RWPE2 (cell line): ENCODE data around the gene MXRA8.

Source experiments
- ATAC-seq: fragments of 200-7000 bp; cut with Tn5 transposase; 3 replicates; pipeline ENCODE4 v1.9.1; 2021; ENCODE audit warnings: low read depth
- DNase-seq: peaks from one replicate; pipeline ENCODE4 v3.0.0-alpha.2; 2020; ENCODE audit warnings: low spot score
- H3K27ac ChIP-seq: fragments of 450-650 bp; 2 replicates; pipeline ENCODE4 v1.5.1; 2017; ENCODE audit warnings: mild to moderate bottlenecking; ENCODE audit not compliant: poor library complexity, severe bottlenecking
- H3K27me3 ChIP-seq: fragments of 250-450 bp; sonication (Bioruptor Pico); 2 replicates; pipeline ENCODE4 v1.5.1; 2021; ENCODE audit warnings: mild to moderate bottlenecking, moderate library complexity; ENCODE audit not compliant: insufficient read depth, poor library complexity, severe bottlenecking
- H3K36me3 ChIP-seq: fragments of 250-450 bp; sonication (Bioruptor Pico); 2 replicates; pipeline ENCODE4 v1.5.1; 2020; ENCODE audit warnings: low read depth, mild to moderate bottlenecking, moderate library complexity
- H3K4me1 ChIP-seq: fragments of 250-450 bp; sonication (Bioruptor Pico); 2 replicates; pipeline ENCODE4 v1.5.1; 2021; ENCODE audit warnings: mild to moderate bottlenecking, moderate library complexity; ENCODE audit not compliant: insufficient read depth, poor library complexity, severe bottlenecking
- H3K4me3 ChIP-seq: fragments of 250-450 bp; sonication (Bioruptor Pico); 2 replicates; pipeline ENCODE4 v1.5.1; 2021; ENCODE audit warnings: mild to moderate bottlenecking, moderate library complexity; ENCODE audit not compliant: severe bottlenecking
- H3K9me3 ChIP-seq: fragments of 250-450 bp; sonication (Bioruptor Pico); 2 replicates; pipeline ENCODE4 v1.5.1; 2021; ENCODE audit warnings: mild to moderate bottlenecking, moderate library complexity; ENCODE audit not compliant: severe bottlenecking
- CTCF ChIP-seq: fragments of 450-650 bp; IDR thresholded peaks from one replicate; pipeline ENCODE4 v1.5.1; 2017; ENCODE audit warnings: mild to moderate bottlenecking, moderate library complexity; ENCODE audit not compliant: poor library complexity, severe bottlenecking

MXRA8 gene

DNA sequence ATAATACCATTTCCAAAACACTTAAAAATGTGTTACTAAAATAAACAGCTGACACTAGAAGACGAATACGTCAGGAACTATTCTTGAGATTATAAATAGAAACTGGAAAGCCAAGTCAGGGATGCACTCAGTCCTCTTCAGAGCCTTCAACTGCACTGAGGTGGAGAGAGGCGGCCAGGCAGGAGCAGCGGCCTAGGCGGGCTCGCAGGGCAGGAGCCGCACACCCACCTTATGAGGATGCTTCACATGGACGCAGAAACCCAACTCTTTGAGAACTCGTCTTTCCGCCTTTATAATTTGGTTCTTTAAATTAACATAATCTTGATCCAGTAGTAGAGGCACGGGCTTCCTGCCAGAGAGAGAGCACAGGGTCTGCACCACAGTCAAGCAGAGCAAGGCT, 36.8 kb upstream of the MXRA8 start:
- no peaks in the 10 kb centered on the region for H3K27me3 ChIP-seq
- DNase-seq (no peak), ATAC-seq (no peak)
- no peak overlapping the region for H3K4me3 ChIP-seq
- no peaks in the 10 kb centered on the region for H3K9me3 ChIP-seq
- H3K27ac ChIP-seq, result no peak overlapping the region
- H3K4me1 ChIP-seq, result no peaks in the 10 kb centered on the region
- H3K36me3 ChIP-seq, result peaks cover 83% of the 10 kb centered on the region
- no peak for TF ChIP-seq CTCF

GRCh38 chr1:1394116-1394515, 35.8 kb upstream of the MXRA8 start:
- Histone ChIP-seq H3K27me3 (no peaks in the 10 kb centered on the region), H3K4me1 (no peaks in the 10 kb centered on the region), H3K36me3 (peaks cover 94% of the 10 kb centered on the region), H3K4me3 (no peak overlapping the region), H3K27ac (no peak overlapping the region), H3K9me3 (no peaks in the 10 kb centered on the region)
- no peak for TF ChIP-seq CTCF
- DNase-seq (no peak), ATAC-seq (no peak)

GRCh38 chr1:1393428-1393827, 35.1 kb upstream of the MXRA8 start:
- Histone ChIP-seq H3K9me3 (no peaks in the 10 kb centered on the region), H3K27ac (no peak overlapping the region), H3K4me3 (no peak overlapping the region), H3K4me1 (no peaks in the 10 kb centered on the region), H3K27me3 (no peaks in the 10 kb centered on the region), H3K36me3 (peaks cover 100% of the 10 kb centered on the region)
- no peak for DNase-seq
- no peak for ATAC-seq
- no peak for TF ChIP-seq CTCF

- Histone ChIP-seq H3K27me3 (no peaks in the 10 kb centered on the region), H3K4me3 (no peak overlapping the region), H3K4me1 (no peaks in the 10 kb centered on the region), H3K27ac (no peak overlapping the region), H3K36me3 (peaks cover 100% of the 10 kb centered on the region), H3K9me3 (no peaks in the 10 kb centered on the region)
- TF ChIP-seq CTCF, result no peak
- no peak for ATAC-seq
- no peak for DNase-seq
Measured at GRCh38 chr1:1393014-1393413, 34.7 kb upstream of the MXRA8 start.

- DNase-seq, result no peak
- H3K4me1 ChIP-seq, result no peaks in the 10 kb centered on the region
- no peak for TF ChIP-seq CTCF
- no peaks in the 10 kb centered on the region for H3K9me3 ChIP-seq
- no peak overlapping the region for H3K27ac ChIP-seq
- H3K36me3 ChIP-seq, result peaks cover 100% of the 10 kb centered on the region
- no peaks in the 10 kb centered on the region for H3K27me3 ChIP-seq
- no peak overlapping the region for H3K4me3 ChIP-seq
- no peak for ATAC-seq
Measured at GRCh38 chr1:1391225-1391624, 32.9 kb upstream of the MXRA8 start.
